Stimulated activated CD4-positive, alpha-beta T cell treated with anti-CD3 and anti-CD28 coated beads, Interleukin-15, amount 100 ng/mL, for 24 hours (primary cell): ENCODE measurements around the gene C9orf72.

Source experiments
- DNase-seq: peaks from one replicate; pipeline ENCODE4 v3.0.0-alpha.2; 2020

Gene C9orf72

GRCh38 chr9:27573634-27574590, 631 bp upstream of the C9orf72 start:
- peak; percentile 96 for DNase-seq

- DNase-seq, result no peak
Measured at GRCh38 chr9:27572566-27572917, 739 bp downstream of the C9orf72 start.

GRCh38 chr9:27572061-27572460, 1.2 kb downstream of the C9orf72 start:
- no peak for DNase-seq

GRCh38 chr9:27571011-27571410, 2.3 kb downstream of the C9orf72 start:
- DNase-seq, result no peak

GRCh38 chr9:27569406-27569805, 3.9 kb downstream of the C9orf72 start:
- DNase-seq, result no peak

- no peak for DNase-seq
Measured at GRCh38 chr9:27566118-27566517, 7.2 kb downstream of the C9orf72 start.

- DNase-seq, result no peak
Measured at GRCh38 chr9:27565696-27566095, 7.6 kb downstream of the C9orf72 start.

- no peak for DNase-seq
Measured at GRCh38 chr9:27564670-27565069, 8.6 kb downstream of the C9orf72 start.

- DNase-seq, result no peak
Measured at GRCh38 chr9:27563738-27564430, 9.4 kb downstream of the C9orf72 start.

- no peak for DNase-seq
Measured at GRCh38 chr9:27561685-27562084, 11.6 kb downstream of the C9orf72 start.

- no peak for DNase-seq
Measured at GRCh38 chr9:27560457-27560856, 12.8 kb downstream of the C9orf72 start.

GRCh38 chr9:27558307-27558706, 15.0 kb downstream of the C9orf72 start:
- no peak for DNase-seq

GRCh38 chr9:27556470-27556869, 16.8 kb downstream of the C9orf72 start:
- no peak for DNase-seq

GRCh38 chr9:27554712-27555111, 18.6 kb downstream of the C9orf72 start:
- DNase-seq, result no peak

GRCh38 chr9:27549196-27549755, 24.0 kb downstream of the C9orf72 start:
- no peak for DNase-seq

GRCh38 chr9:27548055-27548741, 25.1 kb downstream of the C9orf72 start:
- no peak for DNase-seq

- no peak for DNase-seq
Measured at GRCh38 chr9:27545471-27545870, 27.8 kb downstream of the C9orf72 start.

- DNase-seq, result no peak
Measured at GRCh38 chr9:27542508-27542907, 30.8 kb downstream of the C9orf72 start.

- DNase-seq, result no peak
Measured at GRCh38 chr9:27541740-27542139, 31.5 kb downstream of the C9orf72 start.

GRCh38 chr9:27540502-27540901, 32.8 kb downstream of the C9orf72 start:
- no peak for DNase-seq

GRCh38 chr9:27539479-27540441, 33.5 kb downstream of the C9orf72 start:
- no peak for DNase-seq

- no peak for DNase-seq
Measured at GRCh38 chr9:27538647-27539046, 34.6 kb downstream of the C9orf72 start.
